Panc1 (cell line): ENCODE results near the gene PHACTR2.

Source experiments
- POLR2AphosphoS5 ChIP-seq: IDR thresholded peaks from 2 replicates; pipeline ENCODE4 v1.6.1; 2012; ENCODE audit warnings: mild to moderate bottlenecking, low read depth, low read length, moderate library complexity
- SIN3A ChIP-seq: IDR thresholded peaks from 2 replicates; pipeline ENCODE4 v1.6.1; 2012; ENCODE audit warnings: low read depth, mild to moderate bottlenecking, low read length, moderate library complexity, borderline replicate concordance; ENCODE audit not compliant: insufficient read depth
- TF ChIP-seq, protein P1 (sequence below): fragments of 450-650 bp; IDR thresholded peaks from 2 replicates; pipeline ENCODE4 v1.5.1; 2017; ENCODE audit warnings: mild to moderate bottlenecking
- TF ChIP-seq, protein P2 (sequence below), 2 experiments: IDR thresholded peaks; 2 replicates each; pipeline ENCODE4 v1.6.1; 2011 to 2012; ENCODE audit warnings: low read depth in 2 of 2, control low read depth in 1 of 2, low read length in 1 of 2, mild to moderate bottlenecking in 1 of 2, moderate library complexity in 1 of 2; ENCODE audit not compliant: insufficient read depth in 1 of 2

DNA sequence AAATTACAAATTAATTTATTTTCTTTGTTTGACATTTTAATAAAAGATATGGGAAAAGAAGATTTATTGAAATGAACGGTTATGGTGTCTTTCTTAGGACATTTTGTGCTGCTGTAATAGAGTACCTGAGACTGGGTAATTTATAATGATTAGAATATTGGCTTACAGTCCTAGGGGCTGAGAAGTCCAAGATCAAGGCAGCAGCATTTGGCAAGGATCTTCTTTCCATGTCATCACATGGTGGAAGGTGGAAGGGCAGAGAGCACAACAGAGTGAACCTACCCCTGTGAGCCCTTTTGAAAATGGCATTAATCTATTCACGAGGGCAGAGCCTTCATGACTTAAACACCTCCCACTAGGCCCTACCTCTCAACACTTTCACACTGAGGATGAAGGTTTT, 89.7 kb downstream of the PHACTR2 start:
- TF ChIP-seq POLR2AphosphoS5 (no peak), SIN3A (no peak)
- TF ChIP-seq, protein P1, sequence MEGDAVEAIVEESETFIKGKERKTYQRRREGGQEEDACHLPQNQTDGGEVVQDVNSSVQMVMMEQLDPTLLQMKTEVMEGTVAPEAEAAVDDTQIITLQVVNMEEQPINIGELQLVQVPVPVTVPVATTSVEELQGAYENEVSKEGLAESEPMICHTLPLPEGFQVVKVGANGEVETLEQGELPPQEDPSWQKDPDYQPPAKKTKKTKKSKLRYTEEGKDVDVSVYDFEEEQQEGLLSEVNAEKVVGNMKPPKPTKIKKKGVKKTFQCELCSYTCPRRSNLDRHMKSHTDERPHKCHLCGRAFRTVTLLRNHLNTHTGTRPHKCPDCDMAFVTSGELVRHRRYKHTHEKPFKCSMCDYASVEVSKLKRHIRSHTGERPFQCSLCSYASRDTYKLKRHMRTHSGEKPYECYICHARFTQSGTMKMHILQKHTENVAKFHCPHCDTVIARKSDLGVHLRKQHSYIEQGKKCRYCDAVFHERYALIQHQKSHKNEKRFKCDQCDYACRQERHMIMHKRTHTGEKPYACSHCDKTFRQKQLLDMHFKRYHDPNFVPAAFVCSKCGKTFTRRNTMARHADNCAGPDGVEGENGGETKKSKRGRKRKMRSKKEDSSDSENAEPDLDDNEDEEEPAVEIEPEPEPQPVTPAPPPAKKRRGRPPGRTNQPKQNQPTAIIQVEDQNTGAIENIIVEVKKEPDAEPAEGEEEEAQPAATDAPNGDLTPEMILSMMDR, result no peak
- TF ChIP-seq, protein P2, sequence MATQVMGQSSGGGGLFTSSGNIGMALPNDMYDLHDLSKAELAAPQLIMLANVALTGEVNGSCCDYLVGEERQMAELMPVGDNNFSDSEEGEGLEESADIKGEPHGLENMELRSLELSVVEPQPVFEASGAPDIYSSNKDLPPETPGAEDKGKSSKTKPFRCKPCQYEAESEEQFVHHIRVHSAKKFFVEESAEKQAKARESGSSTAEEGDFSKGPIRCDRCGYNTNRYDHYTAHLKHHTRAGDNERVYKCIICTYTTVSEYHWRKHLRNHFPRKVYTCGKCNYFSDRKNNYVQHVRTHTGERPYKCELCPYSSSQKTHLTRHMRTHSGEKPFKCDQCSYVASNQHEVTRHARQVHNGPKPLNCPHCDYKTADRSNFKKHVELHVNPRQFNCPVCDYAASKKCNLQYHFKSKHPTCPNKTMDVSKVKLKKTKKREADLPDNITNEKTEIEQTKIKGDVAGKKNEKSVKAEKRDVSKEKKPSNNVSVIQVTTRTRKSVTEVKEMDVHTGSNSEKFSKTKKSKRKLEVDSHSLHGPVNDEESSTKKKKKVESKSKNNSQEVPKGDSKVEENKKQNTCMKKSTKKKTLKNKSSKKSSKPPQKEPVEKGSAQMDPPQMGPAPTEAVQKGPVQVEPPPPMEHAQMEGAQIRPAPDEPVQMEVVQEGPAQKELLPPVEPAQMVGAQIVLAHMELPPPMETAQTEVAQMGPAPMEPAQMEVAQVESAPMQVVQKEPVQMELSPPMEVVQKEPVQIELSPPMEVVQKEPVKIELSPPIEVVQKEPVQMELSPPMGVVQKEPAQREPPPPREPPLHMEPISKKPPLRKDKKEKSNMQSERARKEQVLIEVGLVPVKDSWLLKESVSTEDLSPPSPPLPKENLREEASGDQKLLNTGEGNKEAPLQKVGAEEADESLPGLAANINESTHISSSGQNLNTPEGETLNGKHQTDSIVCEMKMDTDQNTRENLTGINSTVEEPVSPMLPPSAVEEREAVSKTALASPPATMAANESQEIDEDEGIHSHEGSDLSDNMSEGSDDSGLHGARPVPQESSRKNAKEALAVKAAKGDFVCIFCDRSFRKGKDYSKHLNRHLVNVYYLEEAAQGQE (IDR thresholded peaks at IDR 0.05; ENCODE audit: insufficient read depth in 1 of 2, low read depth in 2 of 2, low read length in 1 of 2), result no peak
